ENCODE measurements around the gene ZFY. TPM values are rescaled to one million over a fixed set of nuclear protein-coding genes. Genes with fewer than 3 reads are reported as not detected.

The ZFY gene
- total RNA-seq: 15.7 TPM in 1 of 2 replicates, not detected in the other

DNA sequence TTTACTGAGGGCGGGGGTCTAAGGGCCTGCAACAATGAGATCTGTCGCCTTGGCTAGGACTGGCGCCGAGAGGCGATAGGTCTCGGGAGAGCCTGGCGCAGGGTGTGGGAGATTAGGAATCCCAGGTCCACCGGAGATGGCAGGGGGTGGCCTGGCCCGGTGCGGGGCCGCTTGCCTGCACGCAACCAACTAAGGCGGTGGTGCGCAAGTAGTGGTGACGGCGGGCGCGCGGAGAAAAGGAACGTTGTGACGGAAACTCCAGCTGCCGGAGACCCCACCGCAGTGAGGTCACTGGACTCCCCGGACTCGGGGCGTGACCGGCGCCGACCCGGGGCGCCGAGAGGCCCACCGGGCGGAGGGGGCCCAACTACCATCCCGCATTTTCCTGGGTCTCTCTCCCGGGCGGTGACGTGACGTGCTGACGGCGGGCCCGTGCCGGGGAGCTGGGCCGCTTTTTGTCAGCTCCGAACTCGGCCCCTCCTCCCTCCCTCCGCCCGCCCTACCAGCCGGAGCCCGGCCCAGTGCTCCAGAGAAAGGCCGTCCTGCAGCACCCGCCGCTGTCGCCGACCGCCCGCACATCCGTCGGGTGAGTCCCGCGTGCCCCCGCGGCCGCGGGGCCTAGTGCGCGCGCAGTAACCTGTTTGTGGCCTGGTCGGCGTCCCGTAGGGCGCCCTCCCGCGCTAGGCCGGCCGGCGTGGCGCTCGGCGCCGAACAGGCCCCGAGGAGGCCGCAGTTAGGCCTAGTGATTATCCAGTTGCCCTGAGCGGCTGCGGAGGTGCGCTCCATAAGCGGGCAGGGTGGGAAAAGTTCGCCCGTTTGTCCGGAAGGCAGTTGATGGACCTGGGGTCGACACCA, at the start of gene ZFY:
ZFY (plus strand) TSS at position 521 of the 855 bp plus-strand sequence. CDS start 18,556 bp downstream, outside the sequence.

Small RNAs within 50 kb of the gene (small RNA-seq; reads per million reads assigned to genes)
- not detected for gene EEF1A1P41

Other genes with a start within 250 kb of the ZFY start
- not detected in 2 replicates for gene SRY, start 147.7 kb upstream of the ZFY start, total RNA-seq
- gene RPS4Y1, start 93.8 kb upstream of the ZFY start, total RNA-seq: 0.76 and 292 TPM in 2 replicates